HEK293 (cell line): ENCODE results near the gene HAAO.

Experiments used
- CTCF ChIA-PET: fragments of 350-600 bp; formaldehyde crosslinking; extraction: SDS; loops from one replicate; lab custom pipeline; 2021; ENCODE audit warnings: antibody characterized with exemption; lab: Yijun Ruan, JAX
- POLR2A ChIA-PET: fragments of 300-600 bp; formaldehyde crosslinking; extraction: SDS; loops from one replicate; lab custom pipeline; 2020; ENCODE audit warnings: antibody characterized with exemption, inconsistent platforms; lab: Yijun Ruan, JAX
- H3K27ac ChIP-seq: fragments of 200-500 bp; sonication (Bioruptor generic); 2 replicates; pipeline ENCODE4 v1.5.1; 2014; ENCODE audit warnings: low read depth, low read length, control low read depth, inconsistent platforms; ENCODE audit errors: extremely low read depth
- H3K36me3 ChIP-seq, 2 experiments: fragments of 200-500 bp in 1 of 2; sonication (Bioruptor generic) in 1 of 2; 1 replicate in 1 of 2; 2 replicates in 1 of 2; pipeline ENCODE4 v1.5.1; 2014 to 2017; ENCODE audit warnings: inconsistent platforms in 2 of 2, low read length in 2 of 2; ENCODE audit not compliant: control insufficient read depth in 2 of 2, insufficient read depth in 1 of 2
- H3K4me1 ChIP-seq: fragments of 200-500 bp; sonication (Bioruptor generic); 2 replicates; pipeline ENCODE4 v1.5.1; 2014; ENCODE audit warnings: mild to moderate bottlenecking, low read length, inconsistent platforms; ENCODE audit not compliant: control insufficient read depth, insufficient read depth
- H3K4me3 ChIP-seq: 2 replicates; pipeline ENCODE4 v1.5.1; 2011; ENCODE audit warnings: low read depth, mild to moderate bottlenecking, control low read depth, low read length, moderate library complexity
- H3K9me3 ChIP-seq: fragments of 200-500 bp; sonication (Bioruptor generic); 2 replicates; pipeline ENCODE4 v1.5.1; 2014; ENCODE audit warnings: low read depth, low read length, inconsistent platforms; ENCODE audit not compliant: control insufficient read depth, insufficient read depth
- GFI1B ChIP-seq: fragments of 450-650 bp; formaldehyde crosslinking; IDR thresholded peaks from 2 replicates; pipeline ENCODE4 v1.5.1; 2016; ENCODE audit warnings: missing biosample characterization, missing genetic modification characterization
- GLIS1 ChIP-seq: fragments of 450-650 bp; formaldehyde crosslinking; IDR thresholded peaks from 2 replicates; pipeline ENCODE4 v1.5.1; 2016; ENCODE audit warnings: missing biosample characterization, missing genetic modification characterization
- OSR2 ChIP-seq: fragments of 450-650 bp; formaldehyde crosslinking; IDR thresholded peaks from 2 replicates; pipeline ENCODE4 v1.5.1; 2016; ENCODE audit warnings: missing biosample characterization, missing genetic modification characterization
- ZBTB20 ChIP-seq: fragments of 450-650 bp; formaldehyde crosslinking; IDR thresholded peaks from 2 replicates; pipeline ENCODE4 v1.5.1; 2016; ENCODE audit warnings: missing biosample characterization, missing genetic modification characterization
- ZNF114 ChIP-seq: fragments of 450-650 bp; formaldehyde crosslinking; IDR thresholded peaks from 2 replicates; pipeline ENCODE4 v1.5.0; 2017; ENCODE audit warnings: missing biosample characterization, missing genetic modification characterization
- ZNF140 ChIP-seq: fragments of 450-650 bp; formaldehyde crosslinking; IDR thresholded peaks from 2 replicates; pipeline ENCODE4 v1.5.1; 2016; ENCODE audit warnings: missing biosample characterization, missing genetic modification characterization
- ZNF24 ChIP-seq: fragments of 450-650 bp; formaldehyde crosslinking; IDR thresholded peaks from 2 replicates; pipeline ENCODE4 v1.5.1; 2016; ENCODE audit warnings: missing biosample characterization, missing genetic modification characterization
- ZNF549 ChIP-seq: fragments of 450-650 bp; IDR thresholded peaks from 2 replicates; pipeline ENCODE4 v1.5.1; 2018; ENCODE audit warnings: missing biosample characterization, missing genetic modification characterization, mild to moderate bottlenecking, inconsistent platforms, moderate library complexity
- ZNF624 ChIP-seq: fragments of 450-650 bp; formaldehyde crosslinking; IDR thresholded peaks from 2 replicates; pipeline ENCODE4 v1.5.1; 2017; ENCODE audit warnings: missing biosample characterization, missing genetic modification characterization
- ZNF777 ChIP-seq: fragments of 450-650 bp; formaldehyde crosslinking; IDR thresholded peaks from 2 replicates; pipeline ENCODE4 v1.5.1; 2017; ENCODE audit warnings: missing biosample characterization, missing genetic modification characterization, borderline replicate concordance
- ZSCAN23 ChIP-seq: fragments of 450-650 bp; formaldehyde crosslinking; IDR thresholded peaks from 2 replicates; pipeline ENCODE4 v1.5.1; 2016; ENCODE audit warnings: missing biosample characterization, missing genetic modification characterization
- TF ChIP-seq, protein P1 (sequence below): fragments of 450-650 bp; IDR thresholded peaks from 2 replicates; pipeline ENCODE4 v1.5.1; 2018; ENCODE audit warnings: missing biosample characterization, mild to moderate bottlenecking, missing genetic modification characterization
- TF ChIP-seq, protein P2 (sequence below): fragments of 450-650 bp; formaldehyde crosslinking; IDR thresholded peaks from 2 replicates; pipeline ENCODE4 v1.5.1; 2016; ENCODE audit warnings: missing biosample characterization, missing genetic modification characterization
- TF ChIP-seq, protein P3 (sequence below): fragments of 450-650 bp; formaldehyde crosslinking; IDR thresholded peaks from 2 replicates; pipeline ENCODE4 v1.5.1; 2017; ENCODE audit warnings: missing biosample characterization, mild to moderate bottlenecking, missing genetic modification characterization, moderate library complexity

Gene HAAO

DNA sequence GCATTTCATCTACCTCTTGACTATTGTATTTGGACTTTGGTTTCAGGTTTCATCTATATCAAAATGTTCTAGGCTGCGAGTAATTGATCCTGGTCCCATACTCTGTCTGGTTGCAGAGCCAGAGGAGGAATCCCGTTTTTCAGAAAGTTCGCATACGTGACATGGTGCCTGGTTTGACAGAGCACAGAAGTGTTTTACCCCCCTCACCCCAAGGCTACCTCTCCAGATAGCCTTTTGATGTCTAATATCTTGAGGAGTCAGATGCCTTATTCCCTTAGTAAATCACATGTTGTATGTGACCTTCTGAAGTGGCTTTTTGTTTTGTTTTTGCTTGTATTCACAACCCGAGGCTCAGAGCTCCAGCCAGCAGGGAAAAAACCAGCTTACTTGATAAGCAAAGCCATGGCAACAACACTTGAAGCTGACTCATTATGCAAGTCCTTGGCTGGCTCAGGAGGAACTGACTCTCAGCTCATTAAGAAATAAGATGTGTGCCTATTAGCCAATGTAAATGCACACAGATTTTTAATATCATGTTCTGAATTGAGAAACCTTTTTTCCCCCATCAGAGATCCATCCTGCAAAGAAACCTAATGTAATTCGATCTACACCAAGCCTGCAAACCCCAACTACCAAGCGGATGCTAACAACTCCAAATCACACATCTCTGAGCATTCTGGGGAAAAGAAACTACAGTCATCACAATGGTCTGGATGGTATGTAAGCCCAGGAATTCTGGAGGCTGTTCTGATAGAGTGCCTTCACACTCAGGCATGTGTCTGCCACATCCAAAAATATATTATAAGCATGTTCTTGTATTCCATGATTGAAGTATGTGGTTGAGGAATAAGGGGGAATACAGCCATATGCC lies 69.8 kb downstream of the HAAO start:
- H3K4me3 ChIP-seq: no peak overlapping the region
- CTCF ChIA-PET: interaction anchor here (0.6 kb wide), 1 partner anchor 17 kb away, joined by 3 read pairs; no protein-coding TSS in a partner anchor
- no peak for TF ChIP-seq ZNF24 (tag by site-specific recombination)
- TF ChIP-seq ZNF114 (tag by site-specific recombination): no peak
- no peak for TF ChIP-seq GFI1B (tag by site-specific recombination)
- TF ChIP-seq, protein P1, sequence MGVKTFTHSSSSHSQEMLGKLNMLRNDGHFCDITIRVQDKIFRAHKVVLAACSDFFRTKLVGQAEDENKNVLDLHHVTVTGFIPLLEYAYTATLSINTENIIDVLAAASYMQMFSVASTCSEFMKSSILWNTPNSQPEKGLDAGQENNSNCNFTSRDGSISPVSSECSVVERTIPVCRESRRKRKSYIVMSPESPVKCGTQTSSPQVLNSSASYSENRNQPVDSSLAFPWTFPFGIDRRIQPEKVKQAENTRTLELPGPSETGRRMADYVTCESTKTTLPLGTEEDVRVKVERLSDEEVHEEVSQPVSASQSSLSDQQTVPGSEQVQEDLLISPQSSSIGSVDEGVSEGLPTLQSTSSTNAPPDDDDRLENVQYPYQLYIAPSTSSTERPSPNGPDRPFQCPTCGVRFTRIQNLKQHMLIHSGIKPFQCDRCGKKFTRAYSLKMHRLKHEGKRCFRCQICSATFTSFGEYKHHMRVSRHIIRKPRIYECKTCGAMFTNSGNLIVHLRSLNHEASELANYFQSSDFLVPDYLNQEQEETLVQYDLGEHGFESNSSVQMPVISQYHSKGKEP (tag by site-specific recombination): no peak
- TF ChIP-seq, all 188 proteins: peak for 0
- POLR2A ChIA-PET: no interaction called here
- Histone ChIP-seq H3K27ac (no peak overlapping the region), H3K36me3 (peaks cover 6 to 16% of the 10 kb centered on the region in 2 experiments; a peak in 2 of 3 replicates), H3K9me3 (no peaks in the 10 kb centered on the region), H3K4me1 (no peaks in the 10 kb centered on the region)

DNA sequence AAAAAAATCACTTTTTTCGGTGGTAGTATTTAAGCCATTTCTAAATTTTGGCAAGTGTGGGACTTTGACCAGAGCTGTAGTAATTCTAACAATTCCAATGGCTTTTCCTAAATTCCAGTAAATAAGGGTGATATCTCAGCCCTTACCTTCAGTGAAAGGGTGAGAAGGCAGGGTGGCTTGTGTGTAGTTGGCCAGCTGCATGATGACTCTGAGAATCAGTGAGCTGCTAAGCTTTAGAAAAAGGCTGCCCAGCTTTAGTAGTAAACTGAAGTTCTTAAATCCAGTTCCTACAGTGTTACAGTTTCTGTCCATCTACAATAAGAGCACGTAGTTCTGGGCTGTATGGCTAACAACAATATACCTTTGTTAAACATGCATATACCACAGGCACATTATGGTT lies 70.5 kb downstream of the HAAO start:
- Histone ChIP-seq H3K27ac (no peak overlapping the region), H3K4me3 (no peak overlapping the region), H3K9me3 (no peaks in the 10 kb centered on the region), H3K4me1 (no peaks in the 10 kb centered on the region), H3K36me3 (peaks cover 6 to 13% of the 10 kb centered on the region in 2 experiments; a peak in 2 of 3 replicates)
- POLR2A ChIA-PET: no interaction called here
- TF ChIP-seq, protein P2, sequence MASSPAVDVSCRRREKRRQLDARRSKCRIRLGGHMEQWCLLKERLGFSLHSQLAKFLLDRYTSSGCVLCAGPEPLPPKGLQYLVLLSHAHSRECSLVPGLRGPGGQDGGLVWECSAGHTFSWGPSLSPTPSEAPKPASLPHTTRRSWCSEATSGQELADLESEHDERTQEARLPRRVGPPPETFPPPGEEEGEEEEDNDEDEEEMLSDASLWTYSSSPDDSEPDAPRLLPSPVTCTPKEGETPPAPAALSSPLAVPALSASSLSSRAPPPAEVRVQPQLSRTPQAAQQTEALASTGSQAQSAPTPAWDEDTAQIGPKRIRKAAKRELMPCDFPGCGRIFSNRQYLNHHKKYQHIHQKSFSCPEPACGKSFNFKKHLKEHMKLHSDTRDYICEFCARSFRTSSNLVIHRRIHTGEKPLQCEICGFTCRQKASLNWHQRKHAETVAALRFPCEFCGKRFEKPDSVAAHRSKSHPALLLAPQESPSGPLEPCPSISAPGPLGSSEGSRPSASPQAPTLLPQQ (tag by site-specific recombination): no peak
- TF ChIP-seq ZNF624 (tag by site-specific recombination) (no peak), ZNF777 (tag by site-specific recombination) (no peak), OSR2 (tag by site-specific recombination) (no peak), ZNF140 (no peak), GLIS1 (tag by site-specific recombination) (no peak), ZSCAN23 (tag by site-specific recombination) (no peak), ZNF549 (tag by site-specific recombination) (no peak), ZBTB20 (no peak)
- TF ChIP-seq, protein P3, sequence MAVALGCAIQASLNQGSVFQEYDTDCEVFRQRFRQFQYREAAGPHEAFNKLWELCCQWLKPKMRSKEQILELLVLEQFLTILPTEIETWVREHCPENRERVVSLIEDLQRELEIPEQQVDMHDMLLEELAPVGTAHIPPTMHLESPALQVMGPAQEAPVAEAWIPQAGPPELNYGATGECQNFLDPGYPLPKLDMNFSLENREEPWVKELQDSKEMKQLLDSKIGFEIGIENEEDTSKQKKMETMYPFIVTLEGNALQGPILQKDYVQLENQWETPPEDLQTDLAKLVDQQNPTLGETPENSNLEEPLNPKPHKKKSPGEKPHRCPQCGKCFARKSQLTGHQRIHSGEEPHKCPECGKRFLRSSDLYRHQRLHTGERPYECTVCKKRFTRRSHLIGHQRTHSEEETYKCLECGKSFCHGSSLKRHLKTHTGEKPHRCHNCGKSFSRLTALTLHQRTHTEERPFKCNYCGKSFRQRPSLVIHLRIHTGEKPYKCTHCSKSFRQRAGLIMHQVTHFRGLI (tag by site-specific recombination): no peak
- CTCF ChIA-PET: interaction anchor here (0.6 kb wide), 1 partner anchor 17 kb away, joined by 3 read pairs; no protein-coding TSS in a partner anchor
